ENCODE measurements around the gene PLCH1. TPM values are rescaled to one million over a fixed set of nuclear protein-coding genes. Genes with fewer than 3 reads are reported as not detected.

Gene PLCH1
- total RNA-seq, 1 donor from 2014 or later, result 1.3 TPM

- Mint-ChIP-seq H3K4me1 (peaks cover 30% of the 10 kb centered on the region), H3K36me3 (no peaks in the 10 kb centered on the region), H3K4me3 (no peak overlapping the region), H3K27ac (no peak overlapping the region), H3K27me3 (ENCODE audit: low read depth) (peaks cover 37% of the 10 kb centered on the region), H3K9me3 (no peaks in the 10 kb centered on the region)
- no peak for DNase-seq (ENCODE audit: low spot score in 2 of 2, unreplicated experiment in 2 of 2)
- no peak for TF ChIP-seq CTCF (IDR thresholded peaks at IDR 0.05; ENCODE audit: unreplicated experiment)
Measured at GRCh38 chr3:155741101-155741500, 3.8 kb downstream of the PLCH1 start.

GRCh38 chr3:155739154-155739553 lies 5.7 kb downstream of the PLCH1 start:
- Mint-ChIP-seq H3K36me3 (no peaks in the 10 kb centered on the region), H3K4me1 (peaks cover 21% of the 10 kb centered on the region), H3K27ac (no peak overlapping the region), H3K9me3 (no peaks in the 10 kb centered on the region), H3K4me3 (no peak overlapping the region), H3K27me3 (ENCODE audit: low read depth) (peaks cover 21% of the 10 kb centered on the region)
- no peak for DNase-seq (ENCODE audit: low spot score in 2 of 2, unreplicated experiment in 2 of 2)
- TF ChIP-seq CTCF (IDR thresholded peaks at IDR 0.05; ENCODE audit: unreplicated experiment), result no peak

GRCh38 chr3:155738580-155739076 lies 6.2 kb downstream of the PLCH1 start:
- Mint-ChIP-seq H3K4me3 (no peak overlapping the region), H3K27me3 (ENCODE audit: low read depth) (peaks cover 17% of the 10 kb centered on the region), H3K9me3 (no peaks in the 10 kb centered on the region), H3K36me3 (no peaks in the 10 kb centered on the region), H3K27ac (no peak overlapping the region), H3K4me1 (peaks cover 18% of the 10 kb centered on the region)
- DNase-seq (ENCODE audit: low spot score in 2 of 2, unreplicated experiment in 2 of 2), result no peak
- no peak for TF ChIP-seq CTCF (IDR thresholded peaks at IDR 0.05; ENCODE audit: unreplicated experiment)

GRCh38 chr3:155737844-155738460 lies 6.9 kb downstream of the PLCH1 start:
- H3K27ac Mint-ChIP-seq, result no peak overlapping the region
- no peak for TF ChIP-seq CTCF (IDR thresholded peaks at IDR 0.05; ENCODE audit: unreplicated experiment)
- no peaks in the 10 kb centered on the region for H3K9me3 Mint-ChIP-seq
- H3K4me1 Mint-ChIP-seq, result peaks cover 14% of the 10 kb centered on the region
- H3K36me3 Mint-ChIP-seq, result no peaks in the 10 kb centered on the region
- H3K4me3 Mint-ChIP-seq, result no peak overlapping the region
- peaks cover 14% of the 10 kb centered on the region for H3K27me3 Mint-ChIP-seq (ENCODE audit: low read depth)
- no peak for DNase-seq (ENCODE audit: low spot score in 2 of 2, unreplicated experiment in 2 of 2)

GRCh38 chr3:155736381-155736780 lies 8.5 kb downstream of the PLCH1 start:
- TF ChIP-seq CTCF (IDR thresholded peaks at IDR 0.05; ENCODE audit: unreplicated experiment), result no peak
- DNase-seq (ENCODE audit: low spot score in 2 of 2, unreplicated experiment in 2 of 2), result no peak
- Mint-ChIP-seq H3K4me3 (no peak overlapping the region), H3K27me3 (ENCODE audit: low read depth) (peaks cover 7% of the 10 kb centered on the region), H3K36me3 (no peaks in the 10 kb centered on the region), H3K27ac (no peak overlapping the region), H3K4me1 (peaks cover 7% of the 10 kb centered on the region), H3K9me3 (no peaks in the 10 kb centered on the region)

Measured in mesothelial cell of epicardium (in vitro differentiated cells).